Spleen (tissue), 13 donors: ENCODE measurements around the gene POLR3B. TPM values are rescaled to one million over a fixed set of nuclear protein-coding genes. Genes with fewer than 3 reads are reported as not detected.

Experiments used
- DNase-seq: peaks from one replicate; pipeline ENCODE4 v3.0.0-alpha.2; 2020
- H3K27ac ChIP-seq, 8 donors: fragments of 200-600 bp; sonication (generic) in 7 of 8; 1 replicate in 4 of 8; 2 replicates in 4 of 8; pipeline versions ENCODE4 v1.5.0 to v1.8.0; 2016 to 2021; ENCODE audit warnings: inconsistent platforms in 4 of 8, mild to moderate bottlenecking in 4 of 8, moderate library complexity in 1 of 8
- H3K27me3 ChIP-seq, 7 donors: fragments of 200-600 bp; sonication (generic) in 6 of 7; replicated peaks in 1 of 7; 1 replicate in 4 of 7; 2 replicates in 3 of 7; pipeline versions ENCODE4 v1.5.0 to v1.8.0; 2016 to 2021; ENCODE audit warnings: inconsistent platforms in 3 of 7, mild to moderate bottlenecking in 1 of 7
- H3K36me3 ChIP-seq, 6 donors: fragments of 200-600 bp; sonication (generic) in 5 of 6; 1 replicate in 4 of 6; 2 replicates in 2 of 6; pipeline versions ENCODE4 v1.5.0 to v1.8.0; 2016 to 2021; ENCODE audit warnings: inconsistent platforms in 2 of 6
- H3K4me1 ChIP-seq, 6 donors: fragments of 200-600 bp; sonication (generic) in 5 of 6; 1 replicate in 3 of 6; 2 replicates in 3 of 6; pipeline versions ENCODE4 v1.5.0 to v1.8.0; 2016 to 2021; ENCODE audit warnings: inconsistent platforms in 3 of 6
- H3K4me3 ChIP-seq, 8 donors: fragments of 200-600 bp; sonication (generic) in 7 of 8; 1 replicate in 4 of 8; 2 replicates in 4 of 8; pipeline versions ENCODE4 v1.5.0 to v1.8.0; 2016 to 2021; ENCODE audit warnings: inconsistent platforms in 4 of 8, mild to moderate bottlenecking in 4 of 8, moderate library complexity in 2 of 8
- H3K9me3 ChIP-seq, 8 donors: fragments of 200-600 bp; sonication (generic) in 7 of 8; 1 replicate in 4 of 8; 2 replicates in 4 of 8; pipeline versions ENCODE4 v1.5.0 to v1.8.0; 2016 to 2021; ENCODE audit warnings: inconsistent platforms in 4 of 8
- CTCF ChIP-seq, 11 experiments: fragments of 200-600 bp in 7 of 11; fragments of 450-650 bp in 4 of 11; sonication (generic) in 4 of 11; IDR thresholded peaks in 8 of 11; conservative IDR thresholded peaks in 3 of 11; 1 replicate in 7 of 11; 2 replicates in 4 of 11; pipeline versions ENCODE4 v1.4.0 to v1.8.0; 2016 to 2021; ENCODE audit warnings: antibody characterized with exemption in 11 of 11, inconsistent platforms in 4 of 11, mild to moderate bottlenecking in 1 of 11
- POLR2A ChIP-seq, 3 donors: fragments of 450-650 bp; IDR thresholded peaks; one replicate each; pipeline ENCODE4 v1.5.1; 2017; ENCODE audit warnings: antibody characterized with exemption in 3 of 3, mild to moderate bottlenecking in 1 of 3
- POLR2AphosphoS5 ChIP-seq, 3 donors: sonication (generic); formaldehyde crosslinking; IDR thresholded peaks; one replicate each; pipeline ENCODE4 v1.5.1; 2017; ENCODE audit warnings: antibody characterized with exemption in 3 of 3
- WGBS, 5 donors: extraction: QIAGEN DNeasy Blood & Tissue Kit in 3 of 5; methylation state at CpG; one replicate each; pipeline versions ENCODE4 v1.1.5 to v1.1.7; 2013 to 2018; 5-methylcytosine and 5-hydroxymethylcytosine counted together
- intact Hi-C: fragments of 100-400 bp; cut with DNase I; formaldehyde crosslinking; loops from one replicate; pipeline ENCODE4 v1.15.0; 2023; ENCODE audit warnings: low total_unique reads
- long read RNA-seq, 2 donors: transcript quantifications; one replicate each; lab custom pipeline, GENCODE V29; 2026
- polyA plus RNA-seq, 3 donors: library from polyadenylated mRNA; stranded (reverse); fragments of 200-250 nt; gene quantifications; one replicate each; pipeline ENCODE4 v1.2.1, GENCODE V29; 2013
- total RNA-seq, 7 donors: library from RNA; depleted of rRNA in 3 of 7; stranded (reverse); fragments of >200 nt in 3 of 7; fragmentation: NEBNext Ultra II Directional in 4 of 7; extraction: Animal tissue kit (Norgen Biotek cat#: 25700) in 4 of 7; gene quantifications; one replicate each; pipeline versions ENCODE4 v1.1.0 to v1.2.1, GENCODE V29; 2016 to 2021
- donor health status: healthy with polysubstance abuse.
- donor health status: DM: no; HTN: no; CAD: no; lungs with moderate emphysema.
- donor health status: DM: no; HTN: no; CAD: no.
- donor health status: Bipolar disorder and iron deficiency.
- donor health status: healthy.
- donor health status: DM: no; HTN: no; CAD: no.
- donor health status: DM: yes; HTN: yes; CAD: no.

Gene POLR3B
- total RNA-seq (1 to 10 TPM; 5.2 to 10.0 (median 7.1) TPM), polyA plus RNA-seq (1 to 10 TPM; 1.9 to 2.3 (median 2.0) TPM)
- long read RNA-seq, donor 1, result 0 reads
- long read RNA-seq, donor 2, result 0 reads

DNA sequence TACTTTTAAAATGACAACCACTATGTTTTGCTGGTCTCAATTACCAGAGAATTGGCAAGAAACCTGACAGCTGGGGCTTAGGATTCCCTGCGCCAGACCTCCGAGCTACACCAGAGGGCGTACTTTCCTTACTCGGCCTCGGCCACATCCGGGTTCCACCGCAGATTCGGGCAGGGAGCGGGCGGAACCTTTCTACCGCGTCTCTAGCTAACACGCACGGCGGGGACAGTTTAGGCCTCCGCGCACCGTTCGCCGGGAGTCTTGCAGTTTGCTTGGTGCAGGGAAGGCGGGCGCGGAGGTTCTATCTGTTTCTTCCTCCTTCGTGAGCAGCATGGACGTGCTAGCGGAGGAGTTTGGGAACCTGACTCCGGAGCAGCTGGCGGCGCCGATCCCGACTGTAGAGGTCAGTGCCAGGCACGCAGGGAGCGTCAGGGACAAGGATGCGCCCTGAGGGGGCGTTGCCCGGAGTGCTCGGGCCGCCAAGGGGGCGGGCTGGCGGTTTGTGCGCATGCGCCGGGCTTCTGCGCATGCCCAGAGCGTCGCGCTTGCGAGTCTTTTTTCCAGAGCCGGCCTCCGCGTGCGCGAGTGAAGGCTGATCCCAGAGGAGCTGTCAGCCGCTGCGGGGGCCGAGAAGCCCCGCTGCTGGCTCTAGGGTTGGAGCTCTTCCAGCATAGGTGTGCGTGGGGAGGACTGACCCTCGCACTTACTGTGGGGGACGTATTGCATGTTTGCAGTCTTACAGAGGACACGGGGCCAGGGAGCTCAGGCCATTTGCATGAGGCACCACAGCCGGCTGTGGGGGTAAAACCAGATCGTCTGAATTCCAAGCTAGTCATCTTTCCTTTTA, at the start of gene POLR3B:
Gene POLR3B, plus strand, starts transcription at position 200 of the 847 bp plus-strand sequence. Its CDS starts 132 bp downstream, at position 332.
- H3K9me3 ChIP-seq, result no peaks in the 10 kb centered on the region
- intact Hi-C loops, result loop anchor here (10.0 kb wide), 1 partner anchor 53 kb away; the partner anchor contains the start of gene TCP11L2
- TF ChIP-seq POLR2AphosphoS5 (IDR thresholded peaks at IDR 0.05) (peak; percentile 90 to 96 (median 94)), POLR2A (IDR thresholded peaks at IDR 0.05) (no peak), CTCF (IDR thresholded peaks at IDR 0.05 in 8 of 11, conservative IDR thresholded peaks at IDR 0.05 in 3 of 11) (peak; percentile 84 to 96 (median 90))
- no peaks in the 10 kb centered on the region for H3K36me3 ChIP-seq
- 0% methylated on average over 43 to 63 of the region's 63 CpGs for WGBS, 5 donors
- DNase-seq, result peak; percentile 99
- no peaks in the 10 kb centered on the region for H3K27me3 ChIP-seq
- peaks cover 8 to 36% (median 26%) of the 10 kb centered on the region in 6 donors for H3K4me1 ChIP-seq
- peak within 1 kb of the TSS; percentile 70 to 98 (median 88) for H3K4me3 ChIP-seq
- H3K27ac ChIP-seq, result peak within 1 kb of the TSS; percentile 91 to 97 (median 93)

GRCh38 chr12:106308121-106308520, 49.4 kb upstream of the POLR3B start:
- intact Hi-C loops, result loop anchor here (10.0 kb wide), 1 partner anchor 47 kb away; the partner anchor contains the start of gene POLR3B
- 78 to 100% (median 94%) methylated on average over 1 of the region's 1 CpG for WGBS, 5 donors
- Histone ChIP-seq H3K27me3 (no peaks in the 10 kb centered on the region), H3K4me1 (peaks cover 20 to 95% (median 67%) of the 10 kb centered on the region in 6 donors), H3K9me3 (no peaks in the 10 kb centered on the region), H3K36me3 (peaks cover 0 to 24% (median 0%) of the 10 kb centered on the region in 6 donors), H3K27ac (no peak overlapping the region), H3K4me3 (no peak overlapping the region)
- TF ChIP-seq CTCF (IDR thresholded peaks at IDR 0.05 in 8 of 11, conservative IDR thresholded peaks at IDR 0.05 in 3 of 11) (no peak), POLR2A (IDR thresholded peaks at IDR 0.05) (no peak)
- DNase-seq, result no peak

DNA sequence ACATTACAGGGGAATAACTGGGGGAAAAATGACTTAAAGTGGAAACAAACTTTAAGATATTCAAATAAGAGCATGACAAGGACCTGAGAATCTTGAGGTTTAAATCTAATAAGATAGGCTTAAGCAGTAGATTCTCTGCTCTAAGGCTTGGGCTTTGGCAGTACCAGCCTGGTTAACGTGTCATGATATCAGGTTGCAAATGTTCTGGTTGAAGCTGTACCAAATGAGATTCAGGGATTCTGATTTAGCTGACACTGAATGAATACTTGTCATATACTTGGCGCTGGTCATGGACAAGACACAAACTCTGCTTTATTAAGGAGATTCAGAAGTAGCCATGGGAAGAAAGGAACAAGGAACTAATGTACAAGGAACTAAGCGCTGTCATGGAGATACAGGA, 48.9 kb upstream of the POLR3B start:
- H3K27ac ChIP-seq, result no peak overlapping the region
- no peak overlapping the region for H3K4me3 ChIP-seq
- peaks cover 18 to 90% (median 64%) of the 10 kb centered on the region in 6 donors for H3K4me1 ChIP-seq
- TF ChIP-seq POLR2A (IDR thresholded peaks at IDR 0.05), result no peak
- intact Hi-C loops, result loop anchor here (10.0 kb wide), 1 partner anchor 46 kb away; the partner anchor contains the start of gene POLR3B
- H3K36me3 ChIP-seq, result peaks cover 0 to 29% (median 0%) of the 10 kb centered on the region in 6 donors
- DNase-seq, result no peak
- no peaks in the 10 kb centered on the region for H3K27me3 ChIP-seq
- H3K9me3 ChIP-seq, result no peaks in the 10 kb centered on the region
- WGBS, 5 donors, result 92 to 98% (median 95%) methylated on average over 3 of the region's 3 CpGs

- H3K4me1 ChIP-seq, result peaks cover 12 to 78% (median 52%) of the 10 kb centered on the region in 6 donors
- WGBS, 5 donors, result 62 to 75% (median 63%) methylated on average over 7 of the region's 7 CpGs
These were observed 47.7 kb upstream of the POLR3B start for GRCh38 chr12:106309671-106310505.

More at GRCh38 chr12:106309671-106310505, 47.7 kb upstream of the POLR3B start:
- H3K4me3 ChIP-seq, result peak overlapping the region in 1 of 8 donors; percentile 0
- TF ChIP-seq POLR2AphosphoS5 (IDR thresholded peaks at IDR 0.05) (no peak), POLR2A (IDR thresholded peaks at IDR 0.05) (no peak), CTCF (IDR thresholded peaks at IDR 0.05 in 8 of 11, conservative IDR thresholded peaks at IDR 0.05 in 3 of 11) (no peak)
- DNase-seq, result no peak
- intact Hi-C loops, result loop anchor here (10.0 kb wide), 1 partner anchor 45 kb away; the partner anchor contains the start of gene POLR3B
- H3K36me3 ChIP-seq, result peaks cover 0 to 42% (median 3%) of the 10 kb centered on the region in 6 donors
- peak overlapping the region in 4 of 8 donors; percentile 33 to 67 (median 62) for H3K27ac ChIP-seq
- H3K9me3 ChIP-seq, result no peaks in the 10 kb centered on the region
- H3K27me3 ChIP-seq, result no peaks in the 10 kb centered on the region
